ENCODE results near the gene PIR.

GRCh38 chrX:15416133-15416993, 76.8 kb downstream of the PIR start:
- no peak for TF ChIP-seq CTCF (IDR thresholded peaks at IDR 0.05; ENCODE audit: poor library complexity, severe bottlenecking)
- TF ChIP-seq EP300 (conservative IDR thresholded peaks at IDR 0.05; ENCODE audit: poor library complexity, severe bottlenecking): no peak
- no peak for TF ChIP-seq POLR2AphosphoS5 (IDR thresholded peaks at IDR 0.05)
- no peak for TF ChIP-seq TAF1 (IDR thresholded peaks at IDR 0.05; ENCODE audit: low read depth)
- TF ChIP-seq, protein P1, sequence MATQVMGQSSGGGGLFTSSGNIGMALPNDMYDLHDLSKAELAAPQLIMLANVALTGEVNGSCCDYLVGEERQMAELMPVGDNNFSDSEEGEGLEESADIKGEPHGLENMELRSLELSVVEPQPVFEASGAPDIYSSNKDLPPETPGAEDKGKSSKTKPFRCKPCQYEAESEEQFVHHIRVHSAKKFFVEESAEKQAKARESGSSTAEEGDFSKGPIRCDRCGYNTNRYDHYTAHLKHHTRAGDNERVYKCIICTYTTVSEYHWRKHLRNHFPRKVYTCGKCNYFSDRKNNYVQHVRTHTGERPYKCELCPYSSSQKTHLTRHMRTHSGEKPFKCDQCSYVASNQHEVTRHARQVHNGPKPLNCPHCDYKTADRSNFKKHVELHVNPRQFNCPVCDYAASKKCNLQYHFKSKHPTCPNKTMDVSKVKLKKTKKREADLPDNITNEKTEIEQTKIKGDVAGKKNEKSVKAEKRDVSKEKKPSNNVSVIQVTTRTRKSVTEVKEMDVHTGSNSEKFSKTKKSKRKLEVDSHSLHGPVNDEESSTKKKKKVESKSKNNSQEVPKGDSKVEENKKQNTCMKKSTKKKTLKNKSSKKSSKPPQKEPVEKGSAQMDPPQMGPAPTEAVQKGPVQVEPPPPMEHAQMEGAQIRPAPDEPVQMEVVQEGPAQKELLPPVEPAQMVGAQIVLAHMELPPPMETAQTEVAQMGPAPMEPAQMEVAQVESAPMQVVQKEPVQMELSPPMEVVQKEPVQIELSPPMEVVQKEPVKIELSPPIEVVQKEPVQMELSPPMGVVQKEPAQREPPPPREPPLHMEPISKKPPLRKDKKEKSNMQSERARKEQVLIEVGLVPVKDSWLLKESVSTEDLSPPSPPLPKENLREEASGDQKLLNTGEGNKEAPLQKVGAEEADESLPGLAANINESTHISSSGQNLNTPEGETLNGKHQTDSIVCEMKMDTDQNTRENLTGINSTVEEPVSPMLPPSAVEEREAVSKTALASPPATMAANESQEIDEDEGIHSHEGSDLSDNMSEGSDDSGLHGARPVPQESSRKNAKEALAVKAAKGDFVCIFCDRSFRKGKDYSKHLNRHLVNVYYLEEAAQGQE (IDR thresholded peaks at IDR 0.05; ENCODE audit: borderline replicate concordance): no peak

All from neural cell (in vitro differentiated cells).